VCaP (cell line): ENCODE data around the gene ZSWIM3.
"Not testable (repeated sequence)": the region's sequence is repeated elsewhere in the genome, so short reads cannot be mapped to it uniquely, and the experiment has no call there.

Source experiments
- H3K27ac ChIP-seq: fragments of 450-650 bp; 2 replicates; pipeline ENCODE4 v1.5.1; 2017
- TF ChIP-seq, protein P1 (sequence below): fragments of 450-650 bp; conservative IDR thresholded peaks from 2 replicates; pipeline ENCODE4 v1.5.1; 2017; ENCODE audit warnings: mild to moderate bottlenecking, moderate library complexity

ZSWIM3 gene

DNA sequence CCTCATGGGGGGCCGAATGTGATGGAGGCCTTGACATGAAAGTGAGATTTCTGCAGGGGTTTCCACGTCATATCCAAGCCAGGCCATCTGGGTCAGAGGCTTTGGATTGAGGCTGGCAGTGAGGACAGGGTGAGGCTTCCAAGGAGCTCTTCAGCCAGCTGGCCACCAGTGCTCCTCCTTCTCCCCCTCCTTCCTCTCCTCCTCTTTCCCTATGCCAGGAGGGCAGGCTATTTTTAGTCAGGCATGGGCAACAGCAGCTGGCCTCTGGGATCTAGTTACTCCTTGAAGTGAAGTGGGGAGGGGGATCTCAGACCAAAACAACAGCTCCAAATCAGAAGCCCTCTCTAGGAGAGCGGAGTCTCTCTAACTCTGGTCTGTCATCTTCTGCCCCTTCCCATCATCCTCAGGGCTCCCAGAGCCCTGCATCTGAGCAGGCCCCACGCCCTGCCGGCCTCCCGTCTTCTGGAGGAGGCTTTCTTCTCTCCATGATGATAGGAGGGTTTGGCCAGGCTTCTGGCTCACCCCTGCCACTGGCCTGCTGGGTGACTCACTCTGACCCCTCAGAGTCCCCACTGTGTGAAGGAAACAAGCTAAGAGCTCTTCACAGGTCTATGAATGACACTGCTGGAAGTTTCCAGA, 30.9 kb upstream of the ZSWIM3 start:
- TF ChIP-seq, protein P1, sequence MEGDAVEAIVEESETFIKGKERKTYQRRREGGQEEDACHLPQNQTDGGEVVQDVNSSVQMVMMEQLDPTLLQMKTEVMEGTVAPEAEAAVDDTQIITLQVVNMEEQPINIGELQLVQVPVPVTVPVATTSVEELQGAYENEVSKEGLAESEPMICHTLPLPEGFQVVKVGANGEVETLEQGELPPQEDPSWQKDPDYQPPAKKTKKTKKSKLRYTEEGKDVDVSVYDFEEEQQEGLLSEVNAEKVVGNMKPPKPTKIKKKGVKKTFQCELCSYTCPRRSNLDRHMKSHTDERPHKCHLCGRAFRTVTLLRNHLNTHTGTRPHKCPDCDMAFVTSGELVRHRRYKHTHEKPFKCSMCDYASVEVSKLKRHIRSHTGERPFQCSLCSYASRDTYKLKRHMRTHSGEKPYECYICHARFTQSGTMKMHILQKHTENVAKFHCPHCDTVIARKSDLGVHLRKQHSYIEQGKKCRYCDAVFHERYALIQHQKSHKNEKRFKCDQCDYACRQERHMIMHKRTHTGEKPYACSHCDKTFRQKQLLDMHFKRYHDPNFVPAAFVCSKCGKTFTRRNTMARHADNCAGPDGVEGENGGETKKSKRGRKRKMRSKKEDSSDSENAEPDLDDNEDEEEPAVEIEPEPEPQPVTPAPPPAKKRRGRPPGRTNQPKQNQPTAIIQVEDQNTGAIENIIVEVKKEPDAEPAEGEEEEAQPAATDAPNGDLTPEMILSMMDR: no peak

GRCh38 chr20:45827030-45827652, 30.3 kb upstream of the ZSWIM3 start, which contains the start of gene TNNC2:
Gene TNNC2, minus strand, starts transcription at chr20:45827312. Its CDS starts 64 bp downstream, at chr20:45827248.
- no peak within 1 kb of the TSS for H3K27ac ChIP-seq
- TF ChIP-seq, protein P1: no peak

More for the DNA sequence above, 30.9 kb upstream of the ZSWIM3 start:
- H3K27ac ChIP-seq: no peak overlapping the region

GRCh38 chr20:45827712-45828111, 29.7 kb upstream of the ZSWIM3 start:
- TF ChIP-seq, protein P1: no peak
- no peak overlapping the region for H3K27ac ChIP-seq

GRCh38 chr20:45828589-45828988, 28.8 kb upstream of the ZSWIM3 start:
- no peak overlapping the region for H3K27ac ChIP-seq

GRCh38 chr20:45829673-45830106, 27.7 kb upstream of the ZSWIM3 start:
- H3K27ac ChIP-seq: not testable (repeated sequence)

More at GRCh38 chr20:45828589-45828988, 28.8 kb upstream of the ZSWIM3 start:
- TF ChIP-seq, protein P1: no peak

DNA sequence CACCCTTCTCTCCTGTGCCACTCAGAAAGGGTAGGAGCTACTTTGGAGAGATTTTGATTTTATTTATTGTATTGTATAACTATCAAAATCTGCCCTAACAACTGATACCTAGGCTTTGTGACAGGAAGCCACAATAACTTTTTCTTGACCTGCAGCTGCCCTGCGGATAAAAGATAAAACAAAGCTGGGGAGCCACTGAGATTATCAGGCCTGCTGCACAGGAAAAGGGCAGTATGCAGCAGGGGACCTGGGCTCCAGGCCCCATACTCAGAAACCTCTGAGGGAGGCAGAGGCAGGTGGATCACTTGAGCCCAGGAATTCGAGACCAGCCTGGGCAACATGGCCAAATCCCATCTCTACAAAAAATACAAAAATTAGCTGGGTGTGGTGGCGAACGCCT, 24.8 kb upstream of the ZSWIM3 start:
- H3K27ac ChIP-seq: peak overlapping the region; percentile 83
- TF ChIP-seq, protein P1: no peak

DNA sequence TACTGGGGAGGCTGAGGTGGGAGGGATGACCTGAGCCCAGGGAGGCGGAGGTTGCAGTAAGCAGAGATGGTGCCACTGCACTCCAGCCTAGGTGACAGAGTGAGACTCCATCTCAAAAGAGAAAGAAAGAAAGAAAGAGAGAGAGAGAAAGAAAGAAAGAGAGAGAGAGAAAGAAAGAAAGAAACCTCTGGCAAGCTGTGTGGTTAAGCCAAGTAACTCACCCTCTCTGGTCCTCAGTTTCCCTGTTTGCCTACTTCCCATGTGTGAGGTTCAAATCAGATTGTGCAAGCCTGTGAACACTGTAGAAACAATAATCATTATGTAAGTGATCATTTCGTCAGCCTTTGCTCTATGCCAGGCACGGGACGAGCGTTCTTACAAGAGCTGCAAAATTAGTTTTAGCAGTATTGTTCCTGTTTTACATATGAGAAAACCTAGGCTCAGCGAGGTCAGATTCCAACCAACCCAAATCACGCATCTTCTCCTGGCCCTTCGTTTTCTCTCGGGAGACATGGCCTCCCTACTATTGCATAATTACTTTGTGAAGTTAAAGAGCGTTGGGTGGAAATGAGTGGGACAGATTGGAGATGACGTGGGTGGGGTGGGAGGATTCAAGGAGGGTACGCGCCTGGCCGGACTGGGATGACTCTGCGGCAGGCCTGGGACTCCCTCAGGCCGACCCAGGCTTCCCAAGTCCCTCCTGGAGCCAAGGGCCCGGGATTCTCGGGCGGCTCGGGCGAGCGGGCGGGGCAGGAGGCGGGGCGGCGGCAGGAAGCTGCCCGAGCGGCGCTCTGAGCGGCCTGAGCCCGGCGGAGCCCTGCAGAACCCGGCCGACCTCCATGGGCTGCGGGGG, 24.2 kb upstream of the ZSWIM3 start, which contains the start of gene SNX21:
Gene SNX21 (plus strand): TSS at position 770 of the 853 bp plus-strand sequence. CDS start 121 bp downstream, outside the sequence.
- TF ChIP-seq, protein P1: no peak
- peak within 1 kb of the TSS; percentile 83 for H3K27ac ChIP-seq
